GM18507 (cell line): ENCODE results near the gene IRF4.
A peak's percentile ranks its signal among the peaks of the same experiment; 100 is the strongest.
"Not testable (repeated sequence)": the region's sequence is repeated elsewhere in the genome, so short reads cannot be mapped to it uniquely, and the experiment has no call there.

ENCODE experiments used
- DNase-seq: peaks from one replicate; pipeline ENCODE4 v3.0.0; 2011; ENCODE audit warnings: low read depth; ENCODE audit not compliant: insufficient read length; ENCODE audit errors: extremely low spot score
- FAIRE-seq: peaks from 2 replicates; lab custom pipeline; 2011; peaks lifted over from hg19 to GRCh38; lab: Jason Lieb, UNC

Gene IRF4

DNA sequence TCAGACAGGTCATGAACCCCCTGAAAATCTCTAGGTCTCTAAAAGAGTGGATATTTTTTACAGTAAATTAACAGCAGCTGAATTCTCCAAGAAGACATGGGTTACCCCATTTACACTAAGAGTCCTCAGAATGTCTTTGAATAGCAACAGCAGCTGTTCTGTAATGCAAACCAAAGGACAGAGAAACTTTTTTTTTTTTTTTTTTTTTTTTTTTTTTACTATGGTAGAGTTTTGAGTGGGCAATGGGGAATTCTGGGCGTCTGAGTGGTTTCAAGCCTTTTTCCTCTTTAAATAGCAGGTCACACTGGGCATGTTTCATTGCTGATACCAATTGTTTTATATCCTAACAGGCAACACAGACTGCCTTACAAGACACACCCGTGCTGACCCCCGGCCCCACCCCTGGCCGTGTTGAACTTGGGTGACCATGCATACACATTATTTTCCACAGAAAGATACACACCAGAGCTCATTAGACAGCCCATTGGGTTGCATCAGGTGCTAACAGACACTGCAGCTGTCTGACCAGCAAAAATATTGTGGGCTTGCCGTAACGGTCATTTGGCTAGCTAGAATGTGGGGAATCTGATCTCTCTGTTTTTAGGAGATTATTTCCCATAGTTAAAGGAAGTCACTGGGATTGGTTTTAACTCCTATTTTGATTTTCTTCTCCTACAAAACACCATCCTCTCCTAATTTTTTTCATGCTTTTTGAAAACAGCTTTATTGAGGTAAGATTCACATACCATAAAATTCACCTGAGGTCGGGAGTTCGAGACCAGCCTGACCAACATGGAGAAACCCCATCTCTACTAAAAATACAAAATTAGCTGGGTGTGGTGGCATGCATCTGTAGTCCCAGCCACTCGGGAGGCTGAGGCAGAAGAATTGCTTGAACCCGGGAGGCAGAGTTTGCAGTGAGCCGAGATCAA lies 26.7 kb upstream of the IRF4 start:
- DNase-seq (no peak), FAIRE-seq (peak; percentile 51)

DNA sequence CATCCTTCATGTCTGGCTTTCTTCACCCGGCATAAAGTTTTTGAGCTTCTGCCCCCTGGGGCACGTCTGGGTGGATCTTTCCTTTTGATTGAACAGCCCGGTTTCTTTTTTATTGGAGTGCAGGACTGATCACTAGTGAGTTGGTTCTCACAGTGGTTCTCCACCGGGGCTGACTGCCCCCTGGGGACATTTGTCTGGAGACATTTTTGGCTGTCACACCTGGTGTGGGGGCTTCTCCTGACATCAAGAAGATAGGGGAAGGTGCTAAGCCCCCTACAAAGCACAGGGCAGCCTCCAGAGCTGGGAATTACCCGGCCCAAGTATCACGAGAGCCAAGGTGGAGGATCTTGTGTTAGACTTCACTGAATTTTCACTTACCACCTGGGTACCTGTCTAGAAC lies 25.7 kb upstream of the IRF4 start:
- no peak for FAIRE-seq
- no peak for DNase-seq

DNA sequence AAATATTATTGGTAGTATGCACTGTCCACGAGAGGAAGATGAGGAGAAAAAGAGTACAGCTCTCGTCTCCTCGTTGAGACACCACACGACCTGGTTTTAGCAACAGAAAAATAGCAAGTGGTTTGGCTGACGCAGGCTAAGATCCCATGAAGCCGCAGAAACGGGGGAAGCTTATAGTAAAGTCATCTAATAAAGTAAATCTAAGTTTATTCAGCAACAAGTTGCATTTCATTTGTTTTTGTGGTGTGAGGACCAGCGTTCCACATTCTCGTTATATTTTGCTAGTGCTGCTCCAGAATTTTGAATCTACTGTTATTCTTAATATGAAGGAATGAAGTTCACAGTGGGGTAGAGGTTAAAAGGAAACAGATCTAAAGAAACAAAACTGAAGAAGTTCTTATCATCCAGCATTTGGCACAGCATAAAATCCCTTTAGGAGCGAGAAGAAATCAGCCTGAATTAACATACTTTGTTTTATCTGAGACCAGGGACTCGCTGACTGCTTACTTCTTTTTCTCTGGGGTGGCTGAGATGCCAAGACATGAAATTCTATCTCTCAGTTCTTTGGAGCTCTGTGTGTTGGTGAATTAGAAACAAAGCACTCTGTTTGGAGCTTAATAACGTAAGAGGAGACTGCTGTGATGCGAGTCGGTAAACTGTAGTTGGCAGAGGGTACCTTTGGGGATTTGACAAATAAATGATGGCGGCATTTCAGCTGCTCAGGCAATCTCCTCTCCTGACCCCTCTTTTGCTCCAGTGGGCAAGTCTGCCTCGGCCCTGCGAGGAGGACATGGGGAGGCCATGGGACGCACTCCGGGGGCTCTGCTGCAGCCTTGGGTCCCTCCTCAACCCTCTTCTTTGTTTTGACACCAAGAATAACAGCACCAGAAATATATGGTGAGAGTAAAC lies 24.9 kb upstream of the IRF4 start:
- DNase-seq (no peak), FAIRE-seq (no peak)

DNA sequence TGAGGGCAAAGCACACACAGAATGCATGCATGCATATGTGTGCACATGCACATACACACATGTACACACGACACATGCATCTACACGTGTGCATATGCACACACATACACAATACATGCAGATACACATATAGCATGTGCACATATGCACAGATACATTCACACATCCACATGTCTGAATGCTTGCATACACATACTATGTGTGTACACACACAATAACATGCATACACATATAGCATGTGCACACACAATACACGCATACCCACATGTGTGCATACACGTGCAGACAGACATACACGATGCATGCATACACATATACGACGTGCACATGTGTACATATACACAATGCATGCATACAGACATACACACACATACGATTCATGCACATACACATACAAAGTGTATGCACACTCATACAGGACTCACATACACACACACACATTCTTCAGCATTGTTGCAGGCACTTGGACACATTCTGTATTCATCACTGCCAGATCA lies 24.2 kb upstream of the IRF4 start:
- FAIRE-seq (no peak), DNase-seq (no peak)

DNA sequence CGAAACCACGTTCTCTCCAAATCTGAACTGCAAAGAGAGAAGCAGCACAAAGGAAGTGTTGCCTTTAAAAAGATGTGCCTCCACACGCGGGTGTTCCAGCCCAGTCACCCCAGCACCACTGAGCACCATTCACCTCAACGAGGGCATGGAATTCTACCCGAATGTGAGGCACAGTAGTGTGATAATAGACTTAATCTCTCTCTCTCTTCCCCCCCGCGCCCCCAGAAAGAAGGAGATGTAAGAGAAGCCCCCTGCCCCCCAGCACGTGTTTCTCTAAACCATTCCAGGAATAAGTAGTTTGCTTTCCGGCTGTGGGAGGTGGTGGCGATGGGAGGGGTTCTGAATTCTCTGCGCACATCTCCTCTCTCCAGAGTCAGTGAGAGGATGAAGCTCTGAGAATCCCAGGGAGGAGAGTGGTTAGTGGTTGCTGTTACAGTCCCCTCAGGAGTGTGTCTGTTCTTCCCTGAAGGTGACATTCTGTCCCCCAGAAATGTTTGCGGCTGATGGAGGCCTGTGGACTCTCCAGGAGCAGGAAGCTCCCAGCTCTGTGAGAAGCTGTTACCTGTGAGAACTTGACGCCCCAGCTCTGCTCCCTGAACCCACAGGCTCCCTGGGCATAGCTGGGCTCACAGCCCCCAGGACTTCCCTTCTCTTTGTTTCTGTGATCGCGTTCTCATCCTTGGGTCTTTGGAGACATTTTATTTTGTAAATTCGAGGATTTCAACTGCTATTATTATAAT lies 23.5 kb upstream of the IRF4 start:
- DNase-seq (no peak), FAIRE-seq (no peak)

DNA sequence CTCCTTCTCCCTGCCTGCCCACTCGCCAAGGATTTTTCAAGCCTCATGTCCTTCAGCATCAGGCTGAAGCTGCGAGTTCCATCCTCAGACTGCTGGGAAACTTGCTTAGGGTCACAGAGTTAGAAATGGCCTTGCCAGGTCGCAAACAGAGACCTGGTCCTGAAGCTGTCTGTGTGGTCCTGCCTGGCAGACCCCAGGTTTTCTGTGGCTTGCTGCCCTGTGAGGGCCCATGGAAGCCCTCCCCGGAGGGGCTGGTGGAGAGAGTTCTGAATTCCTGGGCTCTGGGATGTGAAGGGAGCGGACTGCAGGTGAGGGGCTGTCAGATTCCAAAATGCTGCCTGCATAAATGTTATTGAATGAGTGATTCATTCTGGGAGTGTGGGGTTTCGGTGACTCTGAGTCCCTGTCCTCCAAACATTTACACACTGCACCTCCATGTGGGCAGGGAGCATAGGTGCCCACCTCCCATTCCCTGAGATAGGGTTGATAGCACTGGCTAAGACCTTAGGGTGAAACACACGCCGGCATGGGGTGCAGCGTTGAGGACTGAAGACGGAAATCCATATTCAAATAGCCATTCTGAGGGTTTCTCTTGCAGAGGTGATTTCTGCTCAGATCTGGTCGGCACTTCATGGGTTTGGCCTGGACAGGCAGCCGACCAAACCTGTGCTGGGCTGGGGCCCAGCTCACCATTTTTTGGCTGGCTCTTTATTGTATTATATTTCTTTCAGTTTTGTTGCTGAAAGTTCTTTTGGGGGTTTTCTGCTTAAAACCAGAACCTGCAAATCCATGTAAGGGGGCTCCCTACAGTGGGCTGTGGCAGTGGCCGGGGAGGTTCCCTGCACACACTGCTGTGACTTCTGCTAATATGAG lies 21.8 kb upstream of the IRF4 start:
- no peak for DNase-seq
- no peak for FAIRE-seq

DNA sequence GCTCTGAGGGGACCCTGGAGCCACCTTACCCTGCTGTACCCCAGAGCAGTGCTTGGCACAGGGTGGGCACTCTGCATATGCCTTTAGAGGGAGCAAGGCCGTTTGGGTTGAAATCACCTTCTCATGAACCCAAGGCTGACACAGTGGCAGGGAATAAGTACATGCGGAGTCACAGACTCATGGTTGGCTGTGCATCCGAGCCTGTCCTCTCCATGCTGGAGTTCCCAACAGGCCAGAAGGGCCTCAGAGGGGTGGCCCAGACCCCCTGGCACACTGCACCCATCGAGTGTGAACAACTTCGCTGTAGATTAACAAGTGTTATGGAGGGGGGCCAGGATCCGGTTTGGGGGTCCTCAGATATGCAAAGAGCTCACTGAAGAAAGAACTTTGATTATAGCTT lies 21.0 kb upstream of the IRF4 start:
- DNase-seq (no peak), FAIRE-seq (no peak)

DNA sequence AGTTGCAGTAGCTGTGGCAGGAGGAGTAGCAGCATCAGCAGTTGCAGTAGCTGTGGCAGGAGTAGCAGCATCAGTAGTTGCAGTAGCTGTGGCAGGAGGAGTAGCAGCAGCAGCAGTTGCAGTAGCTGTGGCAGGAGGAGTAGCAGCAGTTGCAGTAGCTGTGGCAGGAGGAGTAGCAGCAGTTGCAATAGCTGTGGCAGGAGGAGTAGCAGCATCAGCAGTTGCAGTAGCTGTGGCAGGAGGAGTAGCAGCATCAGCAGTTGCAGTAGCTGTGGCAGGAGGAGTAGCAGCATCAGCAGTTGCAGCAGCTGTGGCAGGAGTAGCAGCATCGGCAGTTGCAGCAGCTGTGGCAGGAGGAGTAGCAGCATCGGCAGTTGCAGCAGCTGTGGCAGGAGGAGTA lies 19.7 kb upstream of the IRF4 start:
- not testable (repeated sequence) for DNase-seq, FAIRE-seq

DNA sequence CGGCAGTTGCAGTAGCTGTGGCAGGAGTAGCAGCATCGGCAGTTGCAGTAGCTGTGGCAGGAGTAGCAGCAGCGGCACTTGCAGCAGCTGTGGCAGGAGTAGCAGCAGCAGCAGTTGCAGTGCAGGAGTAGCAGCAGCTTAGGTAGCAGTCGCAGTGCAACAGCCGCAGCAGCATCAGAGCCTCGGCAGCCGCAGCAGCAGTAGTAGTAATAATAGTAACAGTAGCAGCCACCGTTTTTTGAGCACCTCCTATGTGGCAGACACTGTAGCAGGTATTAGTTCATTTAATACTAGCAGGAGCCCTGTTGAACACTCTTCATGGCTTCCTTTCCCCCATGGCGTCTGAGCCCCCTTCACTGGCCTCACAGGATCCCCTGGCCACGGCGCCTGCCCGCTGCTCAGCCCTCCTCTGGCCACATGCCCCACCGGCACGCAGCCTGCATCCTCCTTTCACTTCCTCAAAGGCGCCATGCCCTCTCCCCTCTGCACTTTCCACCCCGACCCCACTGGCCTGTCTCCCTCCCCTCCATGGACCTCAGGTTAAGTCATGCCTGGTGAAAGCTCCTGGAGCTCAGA lies 19.1 kb upstream of the IRF4 start:
- DNase-seq = no peak

DNA sequence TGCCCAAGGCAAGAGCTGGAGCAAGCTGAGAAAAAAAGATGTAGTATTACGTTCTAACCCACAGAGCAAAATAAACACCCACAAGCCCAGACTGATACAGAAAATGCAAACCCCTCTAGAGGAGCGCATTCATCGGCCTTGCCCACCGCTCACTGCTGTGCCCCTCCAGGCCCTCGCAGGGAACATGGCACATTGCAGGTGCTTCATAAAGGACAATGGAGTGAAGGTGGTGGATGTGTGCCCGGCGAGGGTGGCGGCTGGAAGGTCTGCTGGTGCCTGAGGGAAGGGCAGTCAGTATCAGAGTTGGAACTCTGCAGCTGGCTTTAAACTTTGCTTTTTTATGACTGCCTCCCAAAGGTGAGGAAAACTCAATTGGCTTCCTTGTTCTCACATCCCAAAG lies 18.5 kb upstream of the IRF4 start:
- DNase-seq (no peak), FAIRE-seq (no peak)

More for the DNA sequence above, 19.1 kb upstream of the IRF4 start:
- FAIRE-seq = no peak

DNA sequence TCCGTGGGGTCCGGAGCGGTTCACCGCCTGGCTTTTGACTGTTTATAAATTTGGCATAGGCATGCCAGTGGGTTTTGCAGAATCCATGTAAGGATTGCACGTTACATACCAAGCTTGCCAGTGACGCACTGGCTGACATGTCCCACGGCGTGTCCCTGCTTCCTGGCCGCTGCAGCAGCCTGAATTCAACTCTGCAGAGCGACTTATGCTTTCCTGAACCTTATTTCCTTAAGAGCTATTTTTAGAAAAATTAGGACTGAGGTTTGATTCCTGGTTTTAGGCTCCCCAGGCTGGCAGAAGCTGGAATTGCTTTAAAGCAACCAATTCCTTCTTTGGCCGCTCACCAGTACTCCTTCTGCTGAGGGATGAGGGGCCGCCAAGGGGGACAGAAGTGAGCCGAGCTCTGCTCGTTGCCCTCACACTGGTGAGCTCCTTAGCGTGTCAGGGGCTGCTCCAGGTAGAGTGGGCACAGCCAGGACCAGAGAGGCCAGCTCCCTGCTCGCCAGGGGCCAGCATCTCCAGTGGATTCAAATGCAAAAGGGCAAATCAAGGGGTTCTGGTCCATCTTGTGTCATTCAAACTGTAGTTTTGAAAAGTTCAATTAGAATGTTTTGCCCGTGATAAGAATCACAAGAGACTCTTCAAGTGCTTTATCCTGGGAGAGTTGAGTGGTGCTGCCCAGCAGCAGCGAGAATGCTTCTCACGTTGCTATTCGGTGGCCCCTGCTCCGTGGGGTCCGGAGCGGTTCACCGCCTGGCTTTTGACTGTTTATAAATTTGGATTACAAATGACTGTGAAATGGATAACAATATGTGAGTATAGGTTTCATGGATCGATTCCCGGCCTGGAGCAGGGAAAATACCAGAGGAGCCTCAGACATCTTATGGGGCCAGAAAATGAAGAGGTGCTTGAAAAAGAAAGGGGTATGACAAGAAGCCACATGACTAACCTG lies 17.5 kb upstream of the IRF4 start:
- DNase-seq (no peak), FAIRE-seq (no peak)

DNA sequence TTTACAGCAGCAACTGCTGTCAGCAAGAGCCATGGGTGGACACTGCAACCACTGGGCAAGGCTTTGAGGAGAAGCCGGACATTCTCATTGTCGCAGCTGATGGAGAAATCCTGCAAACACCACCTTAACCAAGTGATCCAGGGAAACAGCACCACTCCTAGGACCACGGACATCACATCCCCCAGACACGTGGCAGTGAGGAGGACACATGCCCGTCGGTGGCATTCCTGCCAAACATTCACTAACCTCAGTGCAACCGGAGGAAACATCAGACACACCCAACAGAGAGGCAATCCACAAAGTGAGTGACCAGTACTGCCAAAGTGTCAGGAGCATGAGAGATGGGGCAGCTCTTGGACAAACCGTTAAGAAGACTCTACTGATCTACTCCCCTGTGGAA lies 16.6 kb upstream of the IRF4 start:
- DNase-seq (no peak), FAIRE-seq (no peak)

DNA sequence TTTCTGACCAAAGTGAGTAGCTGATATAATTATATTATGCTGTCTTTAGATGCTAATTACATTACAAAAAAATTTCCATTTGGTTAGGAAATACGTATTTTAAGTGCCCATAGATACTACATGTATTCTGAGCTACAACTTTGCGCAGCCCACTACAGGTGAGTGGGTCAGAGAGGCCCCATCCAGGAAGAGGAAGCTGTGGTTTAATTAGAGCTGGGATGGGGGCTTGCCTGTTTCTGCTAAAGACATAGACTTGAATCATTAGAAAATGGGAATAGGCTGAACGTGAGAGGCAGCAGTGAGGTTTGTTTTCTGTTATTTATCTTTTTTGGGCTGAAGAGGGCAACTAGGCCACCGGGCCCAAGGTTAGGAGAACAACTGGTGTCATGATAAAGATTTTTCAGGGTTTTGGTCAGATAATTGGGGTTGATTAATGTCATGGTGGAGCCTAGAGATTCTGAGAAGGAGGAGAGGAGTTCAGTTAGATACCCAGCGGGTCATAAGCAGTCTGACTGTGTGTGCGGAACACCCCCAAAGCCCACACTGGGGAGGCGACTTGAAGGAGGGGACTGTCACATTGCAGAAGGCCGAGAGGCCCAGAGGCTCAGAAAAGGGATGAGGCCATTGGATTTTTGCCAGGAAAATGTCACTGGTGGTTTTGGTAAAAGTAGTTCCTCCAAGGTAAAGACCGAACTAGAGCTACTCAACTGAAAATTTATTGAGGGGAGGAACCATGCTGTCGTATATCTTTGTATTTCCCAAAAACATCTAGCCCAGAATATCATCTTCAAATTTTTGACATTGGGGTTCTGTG lies 14.5 kb upstream of the IRF4 start:
- FAIRE-seq (no peak), DNase-seq (no peak)

DNA sequence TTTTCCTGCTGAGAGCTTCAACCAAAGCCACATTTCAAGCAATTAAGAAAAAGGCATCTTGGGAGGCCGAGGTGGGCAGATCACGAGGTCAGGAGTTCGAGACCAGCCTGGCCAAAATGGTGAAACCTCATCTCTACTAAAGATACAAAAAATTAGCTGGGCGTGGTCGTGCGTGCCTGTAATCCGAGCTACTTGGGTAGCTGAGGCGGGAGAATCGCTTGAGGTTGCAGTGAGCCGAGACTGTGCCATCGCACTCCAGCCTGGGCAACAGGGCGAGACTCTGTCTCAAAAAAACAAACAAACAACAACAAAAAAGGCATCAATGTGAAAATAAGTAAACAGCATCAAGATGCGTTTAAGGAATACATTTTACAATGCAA lies 13.9 kb upstream of the IRF4 start:
- not testable (repeated sequence) for DNase-seq, FAIRE-seq

DNA sequence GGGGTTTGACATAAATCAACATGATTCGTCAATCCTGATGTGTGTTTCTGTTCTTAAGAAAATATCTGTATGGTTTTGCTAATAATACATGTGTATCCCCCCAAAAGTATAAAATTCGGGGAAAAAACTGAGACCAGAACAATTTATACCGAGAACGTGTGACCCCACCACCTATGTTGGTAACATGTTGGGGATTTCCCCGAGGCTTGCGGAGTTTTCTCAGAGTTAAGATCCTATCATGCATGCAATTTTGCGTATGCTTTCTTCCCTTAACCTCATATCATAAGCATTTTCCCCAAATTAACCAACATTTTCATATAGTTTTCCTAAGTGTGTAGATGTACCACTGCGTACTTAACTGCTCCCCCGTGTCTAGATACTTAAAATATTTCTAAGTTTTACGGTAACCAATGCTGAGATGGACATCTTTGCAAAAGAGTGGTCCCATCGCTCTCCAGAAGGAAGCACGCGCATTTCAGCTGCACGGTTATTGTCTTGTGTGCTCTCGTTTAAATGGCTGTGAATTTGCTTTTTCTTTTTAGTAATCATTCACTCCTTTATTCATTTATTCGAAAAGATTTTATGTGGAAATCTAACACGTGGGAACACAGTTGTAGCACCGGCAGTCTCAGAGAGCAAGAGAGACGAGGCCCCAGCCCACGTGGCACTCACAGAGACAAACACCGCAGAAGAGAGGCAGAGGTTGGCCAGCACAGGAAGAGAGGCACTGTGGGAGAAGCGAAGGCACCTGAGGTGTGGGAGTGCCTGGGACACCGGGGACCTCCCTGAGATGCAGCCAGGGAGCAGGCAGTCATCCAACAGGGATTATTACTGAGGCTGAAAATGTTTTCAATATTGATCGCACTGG lies 13.2 kb upstream of the IRF4 start:
- FAIRE-seq = peak; percentile 71
- DNase-seq = no peak

DNA sequence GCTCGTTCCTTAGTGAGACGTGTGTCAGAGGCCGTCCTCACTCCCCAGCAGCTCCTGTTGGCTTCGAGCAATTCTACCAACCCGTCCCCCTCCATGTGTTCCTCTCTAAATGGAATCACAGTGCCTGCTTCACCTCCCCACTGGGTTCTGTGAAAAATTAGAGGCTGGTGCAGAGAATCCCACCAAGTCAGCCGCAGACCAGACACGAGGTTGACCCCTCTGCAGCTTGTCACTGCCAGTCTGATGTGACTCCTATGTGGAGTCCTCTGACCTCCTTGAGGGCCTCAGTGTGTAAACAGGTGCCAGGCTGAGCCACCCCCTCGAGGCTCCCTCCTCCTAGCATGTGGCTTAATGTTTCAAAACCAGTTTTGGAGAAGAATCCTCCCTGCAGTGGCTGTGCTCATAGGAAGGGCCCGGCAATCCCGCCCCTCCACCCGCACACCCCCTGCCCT lies 12.6 kb upstream of the IRF4 start:
- no peak for DNase-seq
- peak; percentile 36 for FAIRE-seq
